Naive thymus-derived CD4-positive, alpha-beta T cell (primary cell): ENCODE measurements around the gene S100A14. TPM values are rescaled to one million over a fixed set of nuclear protein-coding genes. Genes with fewer than 3 reads are reported as not detected.
"Not testable (repeated sequence)": the region's sequence is repeated elsewhere in the genome, so short reads cannot be mapped to it uniquely, and the experiment has no call there.

ENCODE experiments used
- ATAC-seq: fragments of 150-1000 bp; cut with Tn5 transposase; 2 replicates; pipeline ENCODE4 v1.10.0; 2021; ENCODE audit warnings: mild to moderate bottlenecking, moderate library complexity
- CTCF ChIA-PET: fragments of 350-600 bp; sonication (Branson Sonifier 250); formaldehyde crosslinking; loops from one replicate; lab custom pipeline; 2021; ENCODE audit warnings: antibody characterized with exemption; lab: Charles Lee
- POLR2A ChIA-PET: fragments of 350-600 bp; sonication (Branson Sonifier 250); formaldehyde crosslinking; loops from one replicate; lab custom pipeline; 2021; ENCODE audit warnings: antibody characterized with exemption, inconsistent platforms; lab: Charles Lee
- DNase-seq, 9 donors: peaks; one replicate each; pipeline versions ENCODE4 v3.0.0 to v3.0.0-alpha.2; 2020 to 2022; ENCODE audit warnings: mixed read lengths in 1 of 9
- H3K27ac ChIP-seq: one replicate; pipeline ENCODE4 v1.7.0; 2013; ENCODE audit warnings: mild to moderate bottlenecking, low read depth, low read length, moderate library complexity
- H3K27me3 ChIP-seq, 2 donors: one replicate each; pipeline ENCODE4 v1.7.0; 2013; ENCODE audit warnings: low read length in 2 of 2, mild to moderate bottlenecking in 2 of 2, moderate library complexity in 2 of 2; ENCODE audit not compliant: control insufficient read depth in 2 of 2, insufficient read depth in 2 of 2
- H3K36me3 ChIP-seq, 3 experiments: 1 replicate in 2 of 3; 2 replicates in 1 of 3; pipeline ENCODE4 v1.7.0; 2013; ENCODE audit warnings: low read length in 3 of 3, mild to moderate bottlenecking in 3 of 3, moderate library complexity in 1 of 3; ENCODE audit not compliant: insufficient read depth in 3 of 3, control insufficient read depth in 2 of 3
- H3K4me1 ChIP-seq, 2 donors: one replicate each; pipeline ENCODE4 v1.7.0; 2013; ENCODE audit warnings: low read length in 2 of 2, mild to moderate bottlenecking in 2 of 2, moderate library complexity in 1 of 2; ENCODE audit not compliant: control insufficient read depth in 2 of 2, insufficient read depth in 2 of 2
- H3K4me3 ChIP-seq: 2 replicates; pipeline ENCODE4 v1.7.0; 2013; ENCODE audit warnings: mild to moderate bottlenecking, low read length
- H3K9me3 ChIP-seq, 3 experiments: 1 replicate in 2 of 3; 2 replicates in 1 of 3; pipeline ENCODE4 v1.7.0; 2013; ENCODE audit warnings: low read length in 3 of 3; ENCODE audit not compliant: control insufficient read depth in 2 of 3
- H3K27ac Mint-ChIP-seq, 9 donors: one replicate each; pipeline ENCODE4 v1.8.0; 2020 to 2022; ENCODE audit warnings: mixed read lengths in 9 of 9, mild to moderate bottlenecking in 8 of 9, moderate library complexity in 5 of 9, inconsistent platforms in 2 of 9
- H3K27me3 Mint-ChIP-seq, 5 donors: one replicate each; pipeline ENCODE4 v1.8.0; 2021 to 2022; ENCODE audit warnings: mixed read lengths in 5 of 5, mild to moderate bottlenecking in 1 of 5
- H3K36me3 Mint-ChIP-seq, 5 donors: one replicate each; pipeline ENCODE4 v1.8.0; 2020 to 2022; ENCODE audit warnings: mixed read lengths in 5 of 5, mild to moderate bottlenecking in 3 of 5, inconsistent platforms in 1 of 5
- H3K4me1 Mint-ChIP-seq, 7 donors: one replicate each; pipeline ENCODE4 v1.8.0; 2020 to 2022; ENCODE audit warnings: mixed read lengths in 7 of 7, mild to moderate bottlenecking in 3 of 7, inconsistent platforms in 1 of 7
- H3K4me3 Mint-ChIP-seq, 10 donors: one replicate each; pipeline ENCODE4 v1.8.0; 2020 to 2022; ENCODE audit warnings: mild to moderate bottlenecking in 10 of 10, mixed read lengths in 10 of 10, moderate library complexity in 6 of 10, inconsistent platforms in 2 of 10
- H3K9me3 Mint-ChIP-seq, 11 donors: one replicate each; pipeline ENCODE4 v1.8.0; 2020 to 2022; ENCODE audit warnings: mixed read lengths in 11 of 11, mild to moderate bottlenecking in 4 of 11, inconsistent platforms in 1 of 11, moderate library complexity in 1 of 11
- intact Hi-C, 2 donors: fragments of 100-400 bp; cut with micrococcal nuclease; formaldehyde crosslinking; loops; one replicate each; pipeline ENCODE4 v1.15.1; 2023
- polyA plus RNA-seq, 2 donors: library from polyadenylated mRNA; unstranded; fragments of 300-500 nt; fragmentation: Illumina TruSeq; gene quantifications; one replicate each; pipeline ENCODE4 v1.2.3, GENCODE V29; 2021
- total RNA-seq, 6 experiments: library from RNA in 5 of 6; stranded (reverse) in 5 of 6; gene quantifications; 1 replicate in 5 of 6; 2 replicates in 1 of 6; pipeline ENCODE4 v1.2.3 and lab custom pipeline; 2021 to 2026

The S100A14 gene
- total and polyA plus RNA-seq, 7 experiments from 2014 or later: not detected

DNA sequence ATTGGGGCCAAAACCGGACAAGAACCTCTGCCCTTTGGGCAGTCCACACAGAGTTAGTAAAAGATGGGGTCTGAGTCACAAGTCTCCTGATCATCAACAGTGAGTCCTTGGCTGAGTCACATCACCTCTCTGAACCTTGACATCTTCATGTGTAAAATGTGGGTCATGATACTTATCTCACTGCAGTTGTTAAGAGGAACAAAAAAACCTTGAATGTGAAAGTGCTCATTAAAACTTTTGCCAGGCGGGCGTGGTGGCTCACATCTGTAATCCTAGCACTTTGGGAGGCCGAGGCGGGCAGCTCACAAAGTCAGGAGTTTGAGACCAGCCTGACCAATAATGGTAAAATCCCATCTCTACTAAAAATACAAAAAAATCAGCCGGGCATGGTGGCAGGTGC is 18.9 kb downstream of the S100A14 start:
- H3K36me3 Mint-ChIP-seq: peaks cover 0 to 4% (median 0%) of the 10 kb centered on the region in 5 donors
- H3K4me3 Mint-ChIP-seq: no peak overlapping the region
- ChIA-PET CTCF (no interaction called here), POLR2A (no interaction called here)
- H3K36me3 ChIP-seq: no peaks in the 10 kb centered on the region
- no peaks in the 10 kb centered on the region for H3K9me3 Mint-ChIP-seq
- peak overlapping the region in 2 of 9 donors; percentile 40 to 47 for H3K27ac Mint-ChIP-seq
- H3K27me3 Mint-ChIP-seq: no peaks in the 10 kb centered on the region
- no peak overlapping the region for H3K4me3 ChIP-seq
- ATAC-seq (peak; percentile 58), DNase-seq (no peak)
- H3K27me3 ChIP-seq: no peaks in the 10 kb centered on the region
- intact Hi-C loops: no loop called here
- peaks cover 9 to 22% (median 11%) of the 10 kb centered on the region in 7 donors for H3K4me1 Mint-ChIP-seq
- H3K9me3 ChIP-seq: no peaks in the 10 kb centered on the region
- H3K27ac ChIP-seq: no peak overlapping the region
- peaks cover 0 to 4% of the 10 kb centered on the region in 2 donors for H3K4me1 ChIP-seq

DNA sequence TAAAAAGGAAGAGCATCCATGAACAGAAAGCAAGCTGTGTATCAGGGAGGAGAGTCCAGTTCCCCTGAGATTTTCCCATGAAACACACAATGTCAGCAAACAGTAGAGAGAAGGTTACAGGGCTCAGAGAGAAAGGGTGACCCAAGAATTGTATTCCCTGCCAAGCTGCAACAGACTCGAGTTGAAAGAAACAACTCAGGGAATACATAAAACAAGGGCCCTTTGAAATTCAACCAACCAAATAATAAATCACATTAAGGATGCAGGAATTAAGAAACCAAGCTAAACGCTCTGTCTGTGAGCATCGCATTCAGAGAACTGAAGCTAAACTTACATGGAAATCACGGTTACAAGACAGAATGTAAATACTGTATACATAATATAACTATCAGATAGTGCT is 23.4 kb downstream of the S100A14 start:
- POLR2A ChIA-PET: no interaction called here
- Mint-ChIP-seq H3K4me1 (peaks cover 0 to 6% (median 0%) of the 10 kb centered on the region in 7 donors), H3K4me3 (no peak overlapping the region), H3K9me3 (no peaks in the 10 kb centered on the region), H3K36me3 (peaks cover 0 to 4% (median 0%) of the 10 kb centered on the region in 5 donors), H3K27me3 (peaks cover 0 to 1% (median 0%) of the 10 kb centered on the region in 5 donors), H3K27ac (no peak overlapping the region)
- DNase-seq (no peak), ATAC-seq (no peak)
- Histone ChIP-seq H3K36me3 (no peaks in the 10 kb centered on the region), H3K9me3 (no peaks in the 10 kb centered on the region), H3K27ac (no peak overlapping the region), H3K4me1 (no peaks in the 10 kb centered on the region), H3K27me3 (no peaks in the 10 kb centered on the region), H3K4me3 (no peak overlapping the region)
- intact Hi-C loops: no loop called here
- CTCF ChIA-PET: no interaction called here

DNA sequence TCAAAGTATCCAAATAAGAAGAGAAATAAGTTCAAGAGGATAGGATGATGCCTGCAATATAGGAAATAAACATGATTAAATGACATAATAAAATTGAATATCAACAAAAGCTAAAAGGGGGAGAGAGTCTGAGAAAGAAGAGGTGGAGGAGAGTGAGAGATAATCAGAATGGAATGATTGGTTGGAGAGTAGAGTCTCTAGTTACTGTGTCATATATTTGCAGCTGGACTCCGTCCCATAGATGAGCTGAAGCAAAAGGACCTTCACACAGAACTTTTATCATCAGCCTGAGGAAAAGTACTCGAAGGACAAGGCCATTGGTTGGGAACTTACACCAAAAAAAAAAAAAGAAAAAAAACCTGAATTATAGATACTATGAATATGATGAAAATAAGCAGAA is 27.6 kb downstream of the S100A14 start:
- no peaks in the 10 kb centered on the region for H3K9me3 ChIP-seq
- no peaks in the 10 kb centered on the region for H3K4me1 ChIP-seq
- H3K36me3 Mint-ChIP-seq: peaks cover 0 to 3% (median 0%) of the 10 kb centered on the region in 5 donors
- no peak overlapping the region for H3K4me3 ChIP-seq
- H3K27me3 Mint-ChIP-seq: peaks cover 0 to 16% (median 5%) of the 10 kb centered on the region in 5 donors
- POLR2A ChIA-PET: interaction anchor here (0.6 kb wide), 1 partner anchor 53 kb away, joined by 3 read pairs; the partner anchor contains the start of gene S100A6
- intact Hi-C loops: no loop called here
- no peaks in the 10 kb centered on the region for H3K27me3 ChIP-seq
- no peak overlapping the region for H3K4me3 Mint-ChIP-seq
- H3K4me1 Mint-ChIP-seq: no peaks in the 10 kb centered on the region
- H3K9me3 Mint-ChIP-seq: peaks cover 0 to 2% (median 0%) of the 10 kb centered on the region in 11 donors
- CTCF ChIA-PET: no interaction called here
- DNase-seq (no peak), ATAC-seq (no peak)
- no peaks in the 10 kb centered on the region for H3K36me3 ChIP-seq
- H3K27ac Mint-ChIP-seq: no peak overlapping the region
- no peak overlapping the region for H3K27ac ChIP-seq

DNA sequence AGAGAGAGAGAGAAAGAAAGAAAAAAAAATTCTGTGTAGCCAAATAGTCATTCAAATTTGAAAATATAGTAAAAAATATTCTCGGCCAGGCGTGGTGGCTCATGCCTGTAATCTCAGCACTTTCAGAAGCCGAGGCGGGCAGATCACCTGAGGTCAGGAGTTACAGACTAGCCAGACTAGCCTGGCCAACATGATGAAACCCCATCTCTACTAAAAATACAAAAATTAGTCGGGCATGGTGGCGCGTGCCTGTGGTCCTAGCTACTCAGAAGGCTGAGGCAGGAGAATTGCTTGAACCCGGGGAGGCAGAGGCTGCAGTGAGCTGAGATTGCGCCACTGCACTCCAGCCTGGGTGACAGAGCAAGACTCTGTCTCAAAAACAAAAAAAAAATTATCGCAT is 28.1 kb downstream of the S100A14 start:
- CTCF ChIA-PET: interaction anchor here (0.6 to 2.1 kb wide), 2 partner anchors 20 to 93 kb away, joined by 3 to 7 read pairs; no protein-coding TSS in a partner anchor
- H3K4me1 ChIP-seq, H3K4me1 Mint-ChIP-seq, POLR2A ChIA-PET, intact Hi-C loops, H3K27ac ChIP-seq, H3K27ac Mint-ChIP-seq, H3K27me3 ChIP-seq, ATAC-seq, H3K9me3 Mint-ChIP-seq, H3K9me3 ChIP-seq, H3K4me3 Mint-ChIP-seq, DNase-seq, H3K4me3 ChIP-seq, H3K36me3 ChIP-seq, H3K36me3 Mint-ChIP-seq: not testable (repeated sequence)
- peaks cover 0 to 16% (median 5%) of the 10 kb centered on the region in 5 donors for H3K27me3 Mint-ChIP-seq

DNA sequence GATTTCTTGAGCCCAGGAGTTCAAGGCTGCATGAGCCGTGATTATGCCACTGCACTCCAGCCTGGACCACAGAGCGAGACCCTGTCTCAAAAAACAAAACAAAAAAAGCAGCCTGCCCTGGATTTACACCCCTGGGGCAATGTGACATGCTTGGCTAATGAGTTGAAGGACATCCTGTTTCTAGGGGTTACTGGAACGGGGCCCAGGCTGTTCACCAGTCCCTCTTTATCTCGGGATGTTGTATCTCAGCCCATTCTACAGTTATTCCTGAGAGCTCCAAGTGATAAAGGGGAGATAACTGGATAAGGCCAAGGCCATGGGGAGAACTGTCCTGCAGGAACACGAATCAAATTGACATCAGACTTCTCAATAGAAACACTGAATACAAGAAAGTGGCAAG is 28.8 kb downstream of the S100A14 start:
- intact Hi-C loops: no loop called here
- Histone ChIP-seq H3K27me3 (no peaks in the 10 kb centered on the region), H3K36me3 (no peaks in the 10 kb centered on the region), H3K4me1 (no peaks in the 10 kb centered on the region), H3K9me3 (no peaks in the 10 kb centered on the region), H3K27ac (no peak overlapping the region), H3K4me3 (no peak overlapping the region)
- ATAC-seq: no peak
- peaks cover 0 to 2% (median 0%) of the 10 kb centered on the region in 11 donors for H3K9me3 Mint-ChIP-seq
- no peak for DNase-seq
- ChIA-PET CTCF (interaction anchor here (2.1 kb wide), 1 partner anchor 19 kb away, joined by 7 read pairs; no protein-coding TSS in a partner anchor), POLR2A (no interaction called here)
- H3K36me3 Mint-ChIP-seq: peaks cover 0 to 3% (median 0%) of the 10 kb centered on the region in 5 donors
- no peak overlapping the region for H3K27ac Mint-ChIP-seq
- H3K27me3 Mint-ChIP-seq: peaks cover 0 to 16% (median 5%) of the 10 kb centered on the region in 5 donors
- H3K4me1 Mint-ChIP-seq: no peaks in the 10 kb centered on the region
- H3K4me3 Mint-ChIP-seq: no peak overlapping the region

DNA sequence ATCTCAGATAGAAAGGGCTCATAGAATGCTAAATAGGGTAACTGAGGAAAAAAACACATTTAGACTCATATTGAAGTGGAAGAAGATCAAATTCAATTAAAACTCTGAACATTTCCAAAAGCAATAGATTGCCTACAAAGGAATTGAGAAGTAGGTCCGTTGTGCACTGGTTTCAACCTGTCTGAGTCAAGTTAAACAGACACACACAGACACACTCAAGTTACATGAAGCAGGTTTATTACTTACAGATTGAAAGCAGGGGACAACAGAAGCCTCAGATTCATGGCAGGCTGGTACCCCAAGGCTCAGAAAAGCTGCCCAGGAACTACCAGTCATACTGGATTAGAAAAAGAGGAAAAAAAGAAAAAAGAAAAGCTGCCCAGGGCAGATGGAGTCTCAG is 29.8 kb downstream of the S100A14 start:
- CTCF ChIA-PET: interaction anchor here (2.1 kb wide), 1 partner anchor 18 kb away, joined by 7 read pairs; no protein-coding TSS in a partner anchor
- Histone ChIP-seq H3K4me3 (no peak overlapping the region), H3K9me3 (no peaks in the 10 kb centered on the region), H3K36me3 (no peaks in the 10 kb centered on the region), H3K27ac (no peak overlapping the region), H3K27me3 (no peaks in the 10 kb centered on the region), H3K4me1 (no peaks in the 10 kb centered on the region)
- Mint-ChIP-seq H3K36me3 (peaks cover 0 to 3% (median 0%) of the 10 kb centered on the region in 5 donors), H3K4me1 (no peaks in the 10 kb centered on the region), H3K9me3 (peaks cover 0 to 2% (median 0%) of the 10 kb centered on the region in 11 donors), H3K27me3 (peaks cover 0 to 16% (median 5%) of the 10 kb centered on the region in 5 donors), H3K4me3 (no peak overlapping the region), H3K27ac (no peak overlapping the region)
- ATAC-seq (no peak), DNase-seq (no peak)
- POLR2A ChIA-PET: no interaction called here
- intact Hi-C loops: no loop called here

DNA sequence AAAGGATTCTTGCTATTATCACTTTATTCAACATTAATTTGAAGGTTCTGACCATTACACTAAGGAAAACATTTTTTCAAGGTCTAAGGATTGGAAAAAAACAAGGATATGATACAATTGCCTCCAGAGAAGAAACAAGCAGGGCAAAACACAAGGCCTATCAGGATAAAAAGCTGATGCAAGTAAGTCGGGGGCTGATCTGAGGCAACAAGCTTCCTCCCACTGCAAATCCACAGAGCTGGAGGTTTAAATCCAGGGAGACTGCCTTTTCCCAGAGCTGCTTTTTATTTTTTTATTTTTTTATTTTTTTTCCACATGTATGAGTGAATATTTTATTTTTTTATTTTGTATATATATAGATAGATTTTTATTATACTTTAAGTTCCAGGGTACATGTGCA is 31.1 kb downstream of the S100A14 start:
- Mint-ChIP-seq H3K9me3 (peaks cover 0 to 2% (median 0%) of the 10 kb centered on the region in 11 donors), H3K27me3 (peaks cover 0 to 16% (median 5%) of the 10 kb centered on the region in 5 donors), H3K4me3 (no peak overlapping the region), H3K27ac (peak overlapping the region in 1 of 9 donors; percentile 46), H3K4me1 (no peaks in the 10 kb centered on the region), H3K36me3 (peaks cover 0 to 3% (median 0%) of the 10 kb centered on the region in 5 donors)
- POLR2A ChIA-PET: no interaction called here
- CTCF ChIA-PET: interaction anchor here (1.0 kb wide), 2 partner anchors 9 to 15 kb away, joined by 3 read pairs; no protein-coding TSS in a partner anchor
- no peak for DNase-seq
- intact Hi-C loops: no loop called here
- ATAC-seq: no peak
- Histone ChIP-seq H3K27me3 (no peaks in the 10 kb centered on the region), H3K4me3 (no peak overlapping the region), H3K36me3 (no peaks in the 10 kb centered on the region), H3K27ac (no peak overlapping the region), H3K4me1 (no peaks in the 10 kb centered on the region), H3K9me3 (no peaks in the 10 kb centered on the region)
